HepG2 (cell line): ENCODE measurements around the gene IGF2BP1. TPM values are rescaled to one million over a fixed set of nuclear protein-coding genes. Genes with fewer than 3 reads are reported as not detected.

Experiments used
- AFF4 ChIP-seq: sonication (generic); formaldehyde crosslinking; IDR thresholded peaks from 2 replicates; pipeline ENCODE4 v1.4.0; 2020; ENCODE audit warnings: missing genetic modification reagents
- ARHGAP35 ChIP-seq: sonication (generic); formaldehyde crosslinking; IDR thresholded peaks from 2 replicates; pipeline ENCODE4 v1.9.0; 2022; ENCODE audit warnings: mild to moderate bottlenecking, inconsistent platforms, moderate library complexity, missing genetic modification reagents, borderline replicate concordance
- ARID4A ChIP-seq: sonication (generic); formaldehyde crosslinking; IDR thresholded peaks from 2 replicates; pipeline ENCODE4 v1.5.0; 2020; ENCODE audit warnings: mild to moderate bottlenecking, missing genetic modification reagents, borderline replicate concordance
- BCL3 ChIP-seq: sonication (generic); formaldehyde crosslinking; IDR thresholded peaks from 2 replicates; pipeline ENCODE4 v1.5.1; 2020; ENCODE audit warnings: mild to moderate bottlenecking, missing genetic modification reagents, moderate library complexity
- HDAC2 ChIP-seq: sonication (generic); formaldehyde crosslinking; IDR thresholded peaks from 2 replicates; pipeline ENCODE4 v1.4.0; 2020; ENCODE audit warnings: missing genetic modification reagents
- HES4 ChIP-seq: sonication (generic); formaldehyde crosslinking; IDR thresholded peaks from 2 replicates; pipeline ENCODE4 v1.9.0; 2021; ENCODE audit warnings: mild to moderate bottlenecking, missing genetic modification reagents, borderline replicate concordance
- KDM4B ChIP-seq: sonication (generic); formaldehyde crosslinking; IDR thresholded peaks from 2 replicates; pipeline ENCODE4 v1.4.0; 2020; ENCODE audit warnings: missing genetic modification reagents
- KDM6A ChIP-seq: IDR thresholded peaks from 2 replicates; pipeline ENCODE4 v1.6.1; 2016; ENCODE audit warnings: low read depth
- LCORL ChIP-seq, 2 experiments: fragments of 450-650 bp in 1 of 2; sonication (generic) in 1 of 2; formaldehyde crosslinking in 1 of 2; IDR thresholded peaks; 2 replicates each; pipeline versions ENCODE4 v1.5.0 to v1.6.1; 2017 to 2020; ENCODE audit warnings: antibody characterized with exemption in 1 of 2, missing genetic modification reagents in 1 of 2
- SRF ChIP-seq: IDR thresholded peaks from 2 replicates; pipeline ENCODE4 v1.6.1; 2011; ENCODE audit warnings: mild to moderate bottlenecking, low read depth, low read length, moderate library complexity
- TBX2 ChIP-seq: sonication (generic); formaldehyde crosslinking; IDR thresholded peaks from 2 replicates; pipeline ENCODE4 v1.5.0; 2020; ENCODE audit warnings: missing genetic modification reagents, mild to moderate bottlenecking, borderline replicate concordance
- TBX3 ChIP-seq: fragments of 450-650 bp; IDR thresholded peaks from 2 replicates; pipeline ENCODE4 v1.6.1; 2017; ENCODE audit warnings: antibody characterized with exemption, mild to moderate bottlenecking, inconsistent platforms, borderline replicate concordance
- YEATS2 ChIP-seq: sonication (generic); formaldehyde crosslinking; IDR thresholded peaks from 2 replicates; pipeline ENCODE4 v1.4.0; 2020; ENCODE audit warnings: missing genetic modification reagents, borderline replicate concordance
- ZNF205 ChIP-seq: IDR thresholded peaks from 2 replicates; pipeline ENCODE4 v1.6.1; 2018; ENCODE audit warnings: missing biosample characterization, missing genetic modification reagents
- ZNF280D ChIP-seq: sonication (generic); formaldehyde crosslinking; IDR thresholded peaks from 2 replicates; pipeline ENCODE4 v1.5.1; 2020; ENCODE audit warnings: mild to moderate bottlenecking, missing genetic modification reagents
- ZNF672 ChIP-seq: sonication (generic); formaldehyde crosslinking; IDR thresholded peaks from 2 replicates; pipeline ENCODE4 v1.8.1; 2022; ENCODE audit warnings: missing genetic modification reagents
- ZNF780A ChIP-seq: sonication (generic); formaldehyde crosslinking; IDR thresholded peaks from 2 replicates; pipeline ENCODE4 v1.8.0; 2022; ENCODE audit warnings: mild to moderate bottlenecking, missing genetic modification reagents, moderate library complexity
- polyA plus RNA-seq, 8 experiments: library from polyadenylated mRNA; depleted of rRNA in 3 of 8; stranded (reverse) in 7 of 8; unstranded in 1 of 8; fragments of >200 nt; fragmentation: Illumina TruSeq in 4 of 8; extraction: Trizol in 4 of 8; gene quantifications; 2 replicates each; pipeline versions ENCODE4 v1.2.1 to v1.2.3, GENCODE V29; 2011 to 2016; ENCODE audit warnings: low read depth in 4 of 8, missing spikeins in 1 of 8, mixed read lengths in 1 of 8; ENCODE audit not compliant: insufficient read depth in 1 of 8
- total RNA-seq, 5 experiments: library from RNA; depleted of rRNA; stranded (reverse); fragments of >200 nt; fragmentation: Illumina TruSeq; extraction: Trizol; gene quantifications; 2 replicates each; pipeline ENCODE4 v1.2.3, GENCODE V29; 2016; ENCODE audit warnings: low read depth in 1 of 5

The IGF2BP1 gene
- total and polyA plus RNA-seq, 2 of the 13 experiments (the other 11 are each of a cell fraction or from before 2014, with no cell fraction given), result 29.7 to 75.1 TPM

- TF ChIP-seq AFF4 (CRISPR knock-in tag), result 0 out of 2 replicates have a peak, but pooled peaks have one; percentile 31
- 0 out of 2 replicates have a peak, but pooled peaks have one; percentile 69 for TF ChIP-seq BCL3 (CRISPR knock-in tag)
- TF ChIP-seq KDM4B (CRISPR knock-in tag), result peak; percentile 73; the same call in 1 of the 2 replicates
- TF ChIP-seq TBX2, result peak; percentile 50; the same call in 1 of the 2 replicates
- TF ChIP-seq ARHGAP35, result 0 out of 2 replicates have a peak, but pooled peaks have one; percentile 23
- TF ChIP-seq SRF, result no peak
- no peak for TF ChIP-seq HES4
- peak; percentile 30; the same call in 1 of the 2 replicates for TF ChIP-seq YEATS2 (CRISPR knock-in tag)
- peak; percentile 55; the same call in 1 of the 2 replicates for TF ChIP-seq ARID4A
- TF ChIP-seq ZNF780A, result no peak
- TF ChIP-seq KDM6A (CRISPR knock-in tag), result no peak
- TF ChIP-seq HDAC2 (CRISPR knock-in tag), result 0 out of 2 replicates have a peak, but pooled peaks have one; percentile 10
- peak; percentile 62; the same call in 1 of the 2 replicates for TF ChIP-seq ZNF205 (CRISPR knock-in tag)
- TF ChIP-seq LCORL (IDR thresholded peaks at IDR 0.05), result no peak
- peak; percentile 43; the same call in 1 of the 2 replicates for TF ChIP-seq LCORL (CRISPR knock-in tag; IDR thresholded peaks at IDR 0.05)
- TF ChIP-seq TBX3, result no peak
- TF ChIP-seq ZNF672, result no peak
- TF ChIP-seq ZNF280D (CRISPR knock-in tag), result 0 out of 2 replicates have a peak, but pooled peaks have one; percentile 52
These were observed 42.9 kb upstream of the IGF2BP1 start (continued) for GRCh38 chr17:48954300-48954755.
